Dendritic cell treated with granulocyte-macrophage colony-stimulating factor and Interleukin-4, amounts not matched to agents 40 ng/mL and 50 ng/mL, for 4 days (primary cell): Measurements from ENCODE around the gene TLR5.
"Not testable (repeated sequence)": the region's sequence is repeated elsewhere in the genome, so short reads cannot be mapped to it uniquely, and the experiment has no call there.

Experiments
- H3K27ac Mint-ChIP-seq: one replicate; pipeline ENCODE4 v1.8.0; 2022; ENCODE audit warnings: mild to moderate bottlenecking, mixed read lengths
- H3K27me3 Mint-ChIP-seq: one replicate; pipeline ENCODE4 v1.8.0; 2022; ENCODE audit warnings: mild to moderate bottlenecking, mixed read lengths
- H3K36me3 Mint-ChIP-seq: one replicate; pipeline ENCODE4 v1.8.0; 2022; ENCODE audit warnings: low read depth, mixed read lengths
- H3K4me1 Mint-ChIP-seq: one replicate; pipeline ENCODE4 v1.8.0; 2022; ENCODE audit warnings: low read depth, mixed read lengths
- H3K4me3 Mint-ChIP-seq: one replicate; pipeline ENCODE4 v1.8.0; 2022; ENCODE audit warnings: mild to moderate bottlenecking, moderate library complexity, mixed read lengths
- H3K9me3 Mint-ChIP-seq: one replicate; pipeline ENCODE4 v1.8.0; 2022; ENCODE audit warnings: mixed read lengths
- intact Hi-C: fragments of 100-400 bp; cut with micrococcal nuclease; formaldehyde crosslinking; loops from one replicate; pipeline ENCODE4 v1.15.0; 2022

Gene TLR5

DNA sequence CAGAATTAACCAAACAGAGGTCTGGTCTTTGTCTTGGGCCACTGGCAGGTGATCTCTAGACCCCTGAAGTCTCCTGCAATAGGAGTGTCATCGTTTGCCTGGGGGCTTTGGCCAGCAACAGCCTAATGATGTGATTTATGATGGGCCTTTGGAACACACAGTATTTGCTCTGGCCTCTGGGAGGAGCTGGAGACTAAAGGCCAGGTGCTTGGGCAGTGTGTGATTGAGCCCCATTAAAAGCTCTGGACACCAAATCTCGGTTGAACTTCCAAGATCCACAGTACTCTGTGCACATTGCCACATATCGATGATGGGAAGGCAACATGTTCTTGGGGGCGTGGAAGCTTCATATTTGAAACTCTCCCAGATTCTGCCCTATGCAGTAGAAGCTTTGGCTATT, 32.0 kb upstream of the TLR5 start:
- intact Hi-C loops = no loop called here
- peaks cover 53% of the 10 kb centered on the region for H3K4me1 Mint-ChIP-seq
- no peaks in the 10 kb centered on the region for H3K27me3 Mint-ChIP-seq
- H3K4me3 Mint-ChIP-seq = no peak overlapping the region
- no peaks in the 10 kb centered on the region for H3K9me3 Mint-ChIP-seq
- H3K27ac Mint-ChIP-seq = peak overlapping the region; percentile 93
- no peaks in the 10 kb centered on the region for H3K36me3 Mint-ChIP-seq

DNA sequence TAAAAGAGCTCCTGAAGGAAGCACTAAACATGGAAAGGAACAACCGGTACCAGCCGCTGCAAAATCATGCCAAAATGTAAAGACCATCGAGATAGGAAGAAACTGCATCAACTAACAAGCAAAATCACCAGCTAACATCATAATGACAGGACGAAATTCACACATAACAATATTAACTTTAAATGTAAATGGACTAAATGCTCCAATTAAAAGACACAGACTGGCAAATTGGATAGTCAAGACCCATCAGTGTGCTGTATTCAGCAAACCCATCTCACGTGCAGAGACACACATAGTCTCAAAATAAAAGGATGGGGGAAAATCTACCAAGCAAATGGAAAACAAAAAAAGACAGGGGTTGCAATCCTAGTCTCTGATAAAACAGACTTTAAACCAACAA, 26.4 kb upstream of the TLR5 start:
- intact Hi-C loops, H3K27ac Mint-ChIP-seq, H3K4me3 Mint-ChIP-seq, H3K27me3 Mint-ChIP-seq, H3K36me3 Mint-ChIP-seq, H3K9me3 Mint-ChIP-seq: not testable (repeated sequence)
- H3K4me1 Mint-ChIP-seq = peaks cover 19% of the 10 kb centered on the region

DNA sequence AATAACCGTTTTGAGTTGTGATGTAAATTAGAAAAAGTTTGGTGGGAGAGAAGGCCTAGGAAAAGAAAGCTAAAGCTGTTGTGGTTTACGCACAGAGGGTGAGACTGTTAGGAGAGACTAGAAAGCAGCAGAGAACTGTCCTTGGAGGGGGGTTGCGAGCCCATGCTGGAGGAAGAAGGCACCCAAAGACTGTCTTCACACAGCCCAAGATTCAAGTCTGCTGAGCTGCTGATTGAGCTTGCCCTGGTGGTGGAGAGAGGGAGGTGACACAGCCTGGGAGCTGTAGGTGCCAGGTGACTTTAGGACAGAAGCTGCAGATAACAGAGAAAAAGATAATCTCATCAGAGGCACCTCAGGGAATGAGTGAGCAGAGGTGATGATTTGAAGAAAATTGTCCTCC, 18.3 kb upstream of the TLR5 start:
- H3K36me3 Mint-ChIP-seq = no peaks in the 10 kb centered on the region
- intact Hi-C loops = no loop called here
- H3K27me3 Mint-ChIP-seq = peaks cover 7% of the 10 kb centered on the region
- peak overlapping the region; percentile 13 for H3K27ac Mint-ChIP-seq
- no peaks in the 10 kb centered on the region for H3K9me3 Mint-ChIP-seq
- no peak overlapping the region for H3K4me3 Mint-ChIP-seq
- H3K4me1 Mint-ChIP-seq = peaks cover 31% of the 10 kb centered on the region

DNA sequence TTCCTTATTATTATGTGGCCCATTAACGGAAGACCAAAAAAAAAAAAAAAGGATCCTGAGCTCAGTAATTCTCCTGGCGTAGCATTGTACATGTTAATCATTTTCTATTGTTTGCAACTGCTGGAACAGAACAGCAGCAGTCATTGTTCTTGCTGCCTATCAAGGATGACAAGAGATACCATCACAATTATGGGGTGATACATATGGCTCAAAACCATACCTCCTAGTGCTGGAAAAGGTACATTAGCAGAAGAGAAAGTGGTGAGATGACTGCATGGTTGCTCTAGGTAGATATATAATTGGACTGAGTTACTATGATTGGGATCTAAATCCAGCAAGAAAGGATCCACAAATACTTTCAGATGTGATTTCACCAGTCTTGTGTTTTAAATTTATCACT, 13.3 kb upstream of the TLR5 start:
- peaks cover 61% of the 10 kb centered on the region for H3K4me1 Mint-ChIP-seq
- no peaks in the 10 kb centered on the region for H3K9me3 Mint-ChIP-seq
- H3K27me3 Mint-ChIP-seq = peaks cover 5% of the 10 kb centered on the region
- H3K27ac Mint-ChIP-seq = no peak overlapping the region
- no peaks in the 10 kb centered on the region for H3K36me3 Mint-ChIP-seq
- H3K4me3 Mint-ChIP-seq = no peak overlapping the region
- intact Hi-C loops = no loop called here

DNA sequence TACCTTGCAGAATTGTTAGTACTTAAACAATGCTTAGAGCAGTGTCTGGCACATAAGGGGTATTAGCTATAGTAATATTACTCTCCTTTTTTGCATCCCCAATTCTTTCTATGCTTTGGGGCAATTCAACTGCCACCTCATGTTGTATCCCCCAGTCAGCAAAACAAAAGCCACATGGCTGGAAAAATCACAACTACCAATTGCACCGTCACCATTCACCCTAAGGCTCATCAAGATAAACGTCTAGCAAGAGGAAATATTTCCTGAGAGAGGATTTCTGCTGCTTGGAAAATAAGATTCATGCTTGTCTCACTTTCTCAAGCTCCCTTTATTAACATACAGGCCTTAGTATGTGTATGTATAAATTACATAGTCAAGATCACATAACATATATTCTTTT, 12.1 kb upstream of the TLR5 start:
- Mint-ChIP-seq H3K27ac (no peak overlapping the region), H3K9me3 (no peaks in the 10 kb centered on the region), H3K4me3 (no peak overlapping the region), H3K36me3 (no peaks in the 10 kb centered on the region), H3K4me1 (peaks cover 60% of the 10 kb centered on the region), H3K27me3 (peaks cover 5% of the 10 kb centered on the region)
- intact Hi-C loops = no loop called here

DNA sequence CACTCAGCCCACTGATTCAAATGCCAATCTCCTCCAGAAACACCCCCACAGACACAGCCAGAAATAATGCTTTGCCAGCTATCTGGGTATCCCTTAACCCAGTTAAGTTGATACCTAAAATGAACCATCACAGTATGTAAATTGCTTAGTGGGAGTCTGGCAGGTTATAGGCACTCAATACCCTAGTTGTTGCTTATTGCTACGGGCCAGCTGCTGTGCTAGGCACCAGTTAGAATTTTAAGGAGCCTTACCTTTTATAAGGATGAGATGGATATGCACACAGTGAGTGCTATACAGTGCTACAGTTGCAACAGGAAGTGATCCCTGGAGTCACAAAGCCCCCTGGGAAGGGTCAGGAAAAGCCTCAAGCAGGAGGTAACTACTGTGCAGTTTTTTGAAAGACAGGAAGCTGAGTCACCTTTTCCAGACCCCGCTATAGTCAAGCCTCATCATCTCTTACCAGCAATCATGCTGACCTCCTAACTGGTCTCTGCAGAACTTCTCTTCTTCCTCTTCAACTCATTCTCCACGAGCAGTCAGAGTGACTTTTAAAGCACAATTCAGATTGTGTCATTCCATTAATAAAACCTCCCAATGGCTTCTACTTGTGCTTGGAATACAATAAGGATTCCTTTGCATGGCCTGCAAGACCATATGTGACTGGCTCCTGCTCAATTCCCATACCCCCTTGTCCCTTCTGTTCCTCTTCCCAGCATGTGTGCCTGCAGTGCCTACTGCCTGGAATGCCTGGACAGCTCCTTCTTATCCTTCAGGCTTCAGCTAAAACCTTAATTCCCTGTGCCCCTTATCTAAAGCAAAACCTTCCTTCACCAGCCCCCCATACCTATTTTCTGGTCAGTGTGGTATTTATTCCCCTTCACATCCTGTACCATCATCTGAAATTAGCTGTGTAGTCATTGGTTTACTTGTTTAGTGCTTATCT, 10.4 kb upstream of the TLR5 start:
- no peak overlapping the region for H3K4me3 Mint-ChIP-seq
- H3K27me3 Mint-ChIP-seq = peaks cover 2% of the 10 kb centered on the region
- no peak overlapping the region for H3K27ac Mint-ChIP-seq
- H3K9me3 Mint-ChIP-seq = no peaks in the 10 kb centered on the region
- peaks cover 60% of the 10 kb centered on the region for H3K4me1 Mint-ChIP-seq
- intact Hi-C loops = no loop called here
- no peaks in the 10 kb centered on the region for H3K36me3 Mint-ChIP-seq

DNA sequence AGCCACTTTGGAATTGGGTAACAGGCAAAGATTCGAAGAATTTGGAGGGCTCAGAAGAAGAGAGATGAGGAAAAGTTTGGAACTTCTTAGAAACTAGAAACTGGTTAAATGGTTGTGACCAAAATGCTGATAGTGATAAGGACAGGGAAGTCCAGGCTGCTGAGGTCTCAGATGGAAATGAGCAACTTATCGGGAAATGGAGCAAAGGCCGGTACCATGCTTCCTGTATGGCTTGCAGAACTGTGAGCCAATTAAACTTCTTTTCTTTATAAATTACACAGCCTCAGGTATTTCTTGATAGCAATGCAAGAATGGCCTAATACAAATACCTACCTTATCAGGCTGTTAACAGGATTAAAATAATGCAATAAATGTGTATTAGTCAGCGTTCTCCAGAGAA, 9.4 kb upstream of the TLR5 start:
- Mint-ChIP-seq H3K27ac (no peak overlapping the region), H3K4me3 (no peak overlapping the region), H3K36me3 (no peaks in the 10 kb centered on the region), H3K27me3 (peaks cover 2% of the 10 kb centered on the region), H3K9me3 (peaks cover 9% of the 10 kb centered on the region), H3K4me1 (peaks cover 54% of the 10 kb centered on the region)
- intact Hi-C loops = no loop called here

DNA sequence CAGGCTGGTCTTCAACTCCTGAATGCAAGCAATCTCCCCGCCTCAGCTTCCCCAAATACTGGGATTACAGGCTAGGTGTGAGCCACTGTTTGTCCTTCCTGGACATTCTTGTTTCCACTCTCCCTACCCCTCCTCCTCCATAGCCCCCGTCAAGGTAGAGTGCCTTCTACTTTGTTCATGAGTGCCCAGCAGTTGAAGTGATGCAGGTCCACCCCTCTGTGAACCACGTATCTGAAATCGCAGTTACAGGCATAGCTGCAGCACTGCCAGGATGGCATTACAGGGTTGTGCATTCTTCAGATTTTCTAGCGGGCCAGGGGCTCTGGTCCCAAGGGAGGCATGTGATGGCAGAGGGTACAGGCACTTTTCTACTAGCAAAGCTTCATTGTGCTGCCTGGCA, 7.4 kb upstream of the TLR5 start:
- peaks cover 18% of the 10 kb centered on the region for H3K9me3 Mint-ChIP-seq
- no peak overlapping the region for H3K27ac Mint-ChIP-seq
- no peak overlapping the region for H3K4me3 Mint-ChIP-seq
- no peaks in the 10 kb centered on the region for H3K36me3 Mint-ChIP-seq
- H3K27me3 Mint-ChIP-seq = peaks cover 2% of the 10 kb centered on the region
- intact Hi-C loops = no loop called here
- peaks cover 55% of the 10 kb centered on the region for H3K4me1 Mint-ChIP-seq

DNA sequence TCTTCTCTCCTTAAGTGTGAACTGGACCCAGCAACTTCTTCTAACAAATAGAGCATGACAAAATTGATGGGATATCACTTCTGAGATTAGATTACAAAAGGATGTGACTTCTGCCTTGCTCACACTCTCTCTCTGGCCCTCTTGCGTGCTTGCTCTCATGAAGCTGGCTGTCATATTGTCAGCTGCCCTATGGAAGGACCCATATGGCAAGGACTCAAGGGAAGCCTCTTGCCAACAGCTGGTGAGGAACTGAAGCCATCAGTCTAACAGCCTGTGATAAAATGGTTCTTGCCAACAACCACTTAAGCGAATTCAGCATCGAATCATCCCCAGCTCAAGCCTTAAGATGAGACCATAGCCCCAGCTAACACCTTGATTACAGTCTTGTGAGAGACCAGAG, 4.8 kb upstream of the TLR5 start:
- Mint-ChIP-seq H3K9me3 (peaks cover 18% of the 10 kb centered on the region), H3K27me3 (peaks cover 2% of the 10 kb centered on the region), H3K36me3 (no peaks in the 10 kb centered on the region), H3K4me3 (no peak overlapping the region), H3K4me1 (peaks cover 57% of the 10 kb centered on the region), H3K27ac (no peak overlapping the region)
- intact Hi-C loops = loop anchor here (5.0 to 10.0 kb wide), 2 partner anchors 99 to 527 kb away; no protein-coding TSS in a partner anchor

DNA sequence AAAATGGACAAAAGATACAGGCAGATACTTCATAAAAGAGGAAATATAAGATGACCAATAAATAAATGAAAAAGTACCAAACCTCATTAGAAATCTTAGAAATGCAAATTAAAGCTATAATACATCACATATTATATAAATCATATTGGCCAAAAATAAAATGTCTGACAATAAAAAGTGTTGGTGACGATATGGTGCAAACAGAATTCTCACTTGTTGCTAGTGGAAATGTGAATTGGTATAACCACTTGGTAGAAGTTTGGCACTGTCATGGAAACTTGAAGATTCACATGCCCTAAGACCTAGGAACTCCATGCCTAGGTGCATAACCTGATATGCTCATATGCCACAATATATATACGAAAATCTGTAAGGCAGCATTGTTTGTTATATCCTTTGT, 4.4 kb upstream of the TLR5 start:
- Mint-ChIP-seq H3K4me1 (peaks cover 56% of the 10 kb centered on the region), H3K9me3 (peaks cover 18% of the 10 kb centered on the region), H3K4me3 (no peak overlapping the region), H3K27me3 (peaks cover 2% of the 10 kb centered on the region), H3K36me3 (no peaks in the 10 kb centered on the region), H3K27ac (no peak overlapping the region)
- intact Hi-C loops = loop anchor here (5.0 to 10.0 kb wide), 2 partner anchors 100 to 527 kb away; no protein-coding TSS in a partner anchor

DNA sequence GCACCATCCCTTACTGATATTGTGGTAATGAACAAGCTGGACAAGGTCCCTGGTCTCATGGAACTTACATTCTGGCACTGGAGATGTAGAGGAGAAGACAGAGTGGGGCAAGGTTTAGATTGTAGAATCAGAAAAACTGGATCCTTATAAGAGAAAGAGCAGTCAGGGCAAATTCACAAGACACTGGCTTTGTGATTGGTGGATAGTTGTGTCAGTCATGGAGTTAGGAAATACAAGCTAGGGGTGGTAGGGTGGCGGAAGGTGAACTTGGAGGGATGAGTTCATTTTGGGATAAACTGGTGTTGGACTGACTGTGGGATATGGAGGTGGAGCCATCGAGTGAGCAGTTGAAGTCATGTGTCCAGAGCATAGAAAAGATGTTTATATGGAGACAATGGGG, 3.7 kb upstream of the TLR5 start:
- Mint-ChIP-seq H3K27me3 (peaks cover 2% of the 10 kb centered on the region), H3K4me1 (peaks cover 56% of the 10 kb centered on the region), H3K27ac (no peak overlapping the region), H3K36me3 (no peaks in the 10 kb centered on the region), H3K9me3 (peaks cover 18% of the 10 kb centered on the region), H3K4me3 (no peak overlapping the region)
- intact Hi-C loops = loop anchor here (5.0 to 10.0 kb wide), 2 partner anchors 101 to 528 kb away; no protein-coding TSS in a partner anchor

DNA sequence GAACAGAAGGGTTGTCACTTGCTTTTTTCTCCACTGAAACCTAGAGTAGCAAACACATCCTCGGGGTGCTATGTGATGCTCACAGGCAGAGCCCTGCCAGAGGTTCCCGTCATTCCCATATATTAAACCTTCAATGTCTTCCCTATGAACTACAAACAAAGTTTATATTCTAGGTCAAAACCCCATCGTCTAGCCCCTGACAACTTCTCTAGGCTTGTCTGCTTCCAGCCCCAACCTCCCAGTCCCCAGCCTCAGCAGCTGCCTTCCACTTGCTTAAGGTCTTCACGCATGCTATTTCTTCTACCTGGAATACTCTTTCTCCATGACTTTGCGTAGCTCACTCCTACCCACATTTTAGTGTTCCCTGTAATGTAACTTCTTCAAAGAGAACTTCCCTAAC, 1.9 kb upstream of the TLR5 start:
- Mint-ChIP-seq H3K36me3 (peaks cover 11% of the 10 kb centered on the region), H3K9me3 (peaks cover 18% of the 10 kb centered on the region), H3K4me3 (no peak overlapping the region), H3K27ac (peak overlapping the region; percentile 36), H3K27me3 (no peaks in the 10 kb centered on the region), H3K4me1 (peaks cover 53% of the 10 kb centered on the region)
- intact Hi-C loops = loop anchor here (5.0 to 10.0 kb wide), 2 partner anchors 102 to 530 kb away; no protein-coding TSS in a partner anchor

DNA sequence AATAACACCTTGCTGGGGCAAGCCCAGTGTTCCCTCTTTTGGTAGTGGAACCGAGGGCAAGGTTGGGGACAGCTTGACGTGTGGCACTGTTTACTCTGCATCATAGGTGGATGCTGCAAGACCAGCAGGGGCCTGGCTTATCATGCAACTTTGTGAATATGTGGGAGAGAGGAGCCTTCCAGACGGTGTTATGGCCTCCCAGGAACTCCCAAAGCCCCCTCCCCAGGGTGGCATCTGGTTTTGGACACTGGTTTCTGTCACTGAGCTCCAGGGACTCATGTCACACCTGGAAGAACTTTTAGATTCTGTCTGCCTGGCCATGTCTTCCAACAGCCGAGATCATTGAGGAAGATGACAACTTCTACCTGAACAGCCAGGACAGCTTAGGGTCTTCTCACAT, 1.4 kb upstream of the TLR5 start:
- Mint-ChIP-seq H3K27ac (peak overlapping the region; percentile 84), H3K4me3 (no peak overlapping the region), H3K9me3 (peaks cover 18% of the 10 kb centered on the region), H3K36me3 (peaks cover 15% of the 10 kb centered on the region), H3K27me3 (no peaks in the 10 kb centered on the region), H3K4me1 (peaks cover 55% of the 10 kb centered on the region)
- intact Hi-C loops = loop anchor here (10.0 kb wide), 1 partner anchor 530 kb away; no protein-coding TSS in a partner anchor

DNA sequence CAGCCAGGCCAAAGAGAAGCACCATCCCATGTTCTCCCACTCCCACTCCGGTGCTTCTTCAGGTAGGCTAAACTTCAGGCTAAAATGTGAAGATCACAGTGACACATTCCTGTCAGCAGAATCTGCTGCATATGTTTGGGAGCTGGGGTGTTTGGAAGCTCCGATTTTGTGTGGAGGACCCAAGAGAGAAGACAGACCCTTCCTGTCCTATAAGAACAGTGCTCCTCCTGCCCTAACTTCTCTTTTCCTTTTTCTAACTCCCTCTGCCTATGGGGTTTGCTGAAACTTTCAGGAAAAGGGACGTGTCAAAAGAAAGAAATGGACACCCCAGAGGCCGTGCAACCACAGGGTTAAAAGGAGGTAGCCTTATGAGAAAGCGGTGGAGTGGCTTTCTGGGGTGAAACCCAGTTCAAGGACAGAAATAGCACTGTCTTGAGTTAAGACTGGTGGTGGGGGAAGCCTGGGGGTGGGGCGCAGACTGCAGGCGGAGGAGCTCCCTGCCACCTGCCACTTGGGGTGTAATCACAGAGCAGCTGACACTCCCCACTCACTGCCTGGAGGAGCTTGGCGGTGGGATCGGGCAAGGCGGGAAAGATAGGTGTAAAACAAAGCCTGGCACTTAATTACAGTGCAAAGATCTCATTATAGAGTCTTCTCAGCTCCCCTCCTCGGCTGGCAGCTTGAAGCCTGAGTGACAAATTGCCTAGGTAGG, 645 bp upstream of the TLR5 start:
- peaks cover 59% of the 10 kb centered on the region for H3K4me1 Mint-ChIP-seq
- H3K27ac Mint-ChIP-seq = peak overlapping the region; percentile 84
- H3K36me3 Mint-ChIP-seq = peaks cover 23% of the 10 kb centered on the region
- no peaks in the 10 kb centered on the region for H3K27me3 Mint-ChIP-seq
- peaks cover 18% of the 10 kb centered on the region for H3K9me3 Mint-ChIP-seq
- intact Hi-C loops = loop anchor here (2.0 to 10.0 kb wide), 2 partner anchors 33 to 531 kb away; no protein-coding TSS in a partner anchor
- H3K4me3 Mint-ChIP-seq = peak overlapping the region; percentile 80
